Stimulated activated naive B cell treated with anti-CD40 and anti-IgM and Interleukin-4, amounts not matched to agents 10 μg/mL and 1 μg/mL and 100 μg/mL, for 72 hours (primary cell): ENCODE results near the gene FEM1C.
"Not testable (repeated sequence)": the region's sequence is repeated elsewhere in the genome, so short reads cannot be mapped to it uniquely, and the experiment has no call there.

Experiments used
- ATAC-seq, 2 donors: fragments of 150-1000 bp; cut with Tn5 transposase; replicated peaks; 2 replicates each; pipeline ENCODE4 v1.10.0; 2021; ENCODE audit warnings: moderate library complexity in 1 of 2
- DNase-seq: peaks from one replicate; pipeline ENCODE4 v3.0.0; 2021
- H3K27ac Mint-ChIP-seq: one replicate; pipeline ENCODE4 v1.8.0; 2022; ENCODE audit warnings: mild to moderate bottlenecking, mixed read lengths
- H3K27me3 Mint-ChIP-seq, 2 donors: one replicate each; pipeline ENCODE4 v1.8.0; 2022; ENCODE audit warnings: mixed read lengths in 2 of 2
- H3K36me3 Mint-ChIP-seq, 2 donors: one replicate each; pipeline ENCODE4 v1.8.0; 2022; ENCODE audit warnings: mixed read lengths in 2 of 2, mild to moderate bottlenecking in 1 of 2
- H3K4me1 Mint-ChIP-seq, 2 donors: one replicate each; pipeline ENCODE4 v1.8.0; 2022; ENCODE audit warnings: mixed read lengths in 2 of 2, mild to moderate bottlenecking in 1 of 2
- H3K4me3 Mint-ChIP-seq, 2 donors: one replicate each; pipeline ENCODE4 v1.8.0; 2022; ENCODE audit warnings: mild to moderate bottlenecking in 2 of 2, mixed read lengths in 2 of 2, moderate library complexity in 1 of 2
- H3K9me3 Mint-ChIP-seq, 2 donors: one replicate each; pipeline ENCODE4 v1.8.0; 2022; ENCODE audit warnings: mixed read lengths in 2 of 2, mild to moderate bottlenecking in 1 of 2

The FEM1C gene

GRCh38 chr5:115494570-115495289, 49.8 kb downstream of the FEM1C start:
- H3K4me3 Mint-ChIP-seq = no peak overlapping the region
- H3K9me3 Mint-ChIP-seq = peaks cover 0 to 2% of the 10 kb centered on the region in 2 donors
- H3K36me3 Mint-ChIP-seq = no peaks in the 10 kb centered on the region
- peak in 1 of 2 donors; percentile 51 for ATAC-seq
- H3K27ac Mint-ChIP-seq = no peak overlapping the region
- DNase-seq = no peak
- peaks cover 25 to 44% of the 10 kb centered on the region in 2 donors for H3K27me3 Mint-ChIP-seq
- peaks cover 0 to 8% of the 10 kb centered on the region in 2 donors for H3K4me1 Mint-ChIP-seq

DNA sequence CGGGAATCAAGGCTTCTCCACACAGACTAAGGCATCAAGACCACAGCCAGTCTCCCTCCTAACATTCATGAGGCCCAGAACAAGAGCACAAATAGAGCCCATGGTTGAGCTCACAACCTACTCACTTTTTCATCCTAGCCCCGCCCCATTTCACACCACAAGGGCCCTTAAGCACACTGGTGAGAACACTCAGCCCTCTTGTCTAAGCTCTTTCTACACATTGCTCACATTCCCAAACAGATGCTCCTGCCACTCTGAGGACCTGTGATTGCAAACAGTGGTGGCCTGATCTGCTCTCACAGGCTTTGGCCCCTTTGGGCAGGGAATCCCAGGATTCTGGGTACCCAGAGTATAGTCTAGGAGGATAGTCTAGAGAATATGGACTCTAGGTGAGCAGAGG, 54.0 kb downstream of the FEM1C start:
- peaks cover 0 to 5% of the 10 kb centered on the region in 2 donors for H3K9me3 Mint-ChIP-seq
- H3K36me3 Mint-ChIP-seq = no peaks in the 10 kb centered on the region
- DNase-seq (no peak), ATAC-seq (no peak)
- no peak overlapping the region for H3K27ac Mint-ChIP-seq
- H3K4me3 Mint-ChIP-seq = no peak overlapping the region
- peaks cover 6 to 18% of the 10 kb centered on the region in 2 donors for H3K4me1 Mint-ChIP-seq
- H3K27me3 Mint-ChIP-seq = peaks cover 29 to 54% of the 10 kb centered on the region in 2 donors

DNA sequence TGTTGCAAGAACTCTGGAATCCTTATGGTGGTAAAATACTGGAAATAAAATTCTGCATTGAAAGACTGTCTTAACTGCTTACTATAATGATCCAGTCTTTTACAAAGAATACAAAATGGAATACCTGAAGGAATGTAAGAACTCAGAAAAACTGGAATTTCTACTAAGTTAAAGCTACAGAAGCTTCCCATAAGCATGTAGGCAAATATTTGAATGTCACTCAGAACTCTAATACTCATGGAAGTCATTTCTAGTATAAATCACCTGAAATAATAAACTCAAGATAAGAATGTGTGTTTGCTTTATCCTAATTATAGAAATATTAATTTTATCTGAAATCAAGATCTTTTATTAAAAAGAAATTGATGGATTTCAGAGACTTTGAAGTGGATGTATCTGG, 54.8 kb downstream of the FEM1C start:
- ATAC-seq (no peak), DNase-seq (no peak)
- peaks cover 28 to 46% of the 10 kb centered on the region in 2 donors for H3K27me3 Mint-ChIP-seq
- peaks cover 6 to 18% of the 10 kb centered on the region in 2 donors for H3K4me1 Mint-ChIP-seq
- H3K27ac Mint-ChIP-seq = no peak overlapping the region
- no peaks in the 10 kb centered on the region for H3K36me3 Mint-ChIP-seq
- H3K4me3 Mint-ChIP-seq = no peak overlapping the region
- peaks cover 0 to 5% of the 10 kb centered on the region in 2 donors for H3K9me3 Mint-ChIP-seq

DNA sequence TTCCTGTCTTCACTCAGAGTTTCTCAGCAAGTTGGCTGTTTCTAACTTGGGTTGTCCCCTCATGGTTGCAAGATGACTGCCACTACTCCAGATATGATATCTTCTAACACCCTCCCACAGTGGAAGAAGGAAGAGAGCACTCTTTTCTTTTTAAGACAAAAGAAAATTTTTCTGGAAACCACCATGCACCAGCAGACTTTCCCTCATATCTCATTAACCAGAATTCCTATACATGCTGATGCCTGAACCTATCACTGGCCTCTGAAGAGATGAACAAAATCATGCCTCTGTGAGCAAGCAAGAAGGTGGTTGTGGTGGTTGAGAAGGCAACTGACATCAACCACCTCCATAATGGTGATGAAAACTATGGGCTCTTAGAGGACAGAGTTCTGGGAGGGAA, 56.8 kb downstream of the FEM1C start:
- ATAC-seq = peak; percentile 80 to 89
- peak overlapping the region in 1 of 2 donors; percentile 20 for H3K4me3 Mint-ChIP-seq

DNA sequence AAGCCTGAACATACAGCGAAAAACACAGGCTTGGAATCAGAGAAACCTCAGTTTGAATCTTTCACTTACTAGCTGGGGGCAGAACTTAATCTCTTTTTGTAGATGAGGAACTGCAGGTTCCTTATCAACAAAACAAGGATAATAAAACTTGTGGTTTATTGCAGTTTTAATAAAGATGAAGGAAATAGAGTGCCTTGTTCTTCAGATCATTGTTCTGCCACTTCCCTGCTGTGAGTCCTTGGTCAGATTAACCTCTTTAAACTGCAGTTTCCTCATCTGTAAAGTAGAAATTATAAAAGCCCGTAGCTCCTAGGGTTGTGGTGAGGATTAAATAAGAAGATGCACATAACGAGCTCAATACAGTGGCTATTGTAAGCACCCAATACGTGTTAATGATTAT, 57.4 kb downstream of the FEM1C start:
- H3K9me3 Mint-ChIP-seq = peaks cover 0 to 5% of the 10 kb centered on the region in 2 donors
- H3K27ac Mint-ChIP-seq = no peak overlapping the region
- ATAC-seq (no peak), DNase-seq (no peak)
- peaks cover 16 to 29% of the 10 kb centered on the region in 2 donors for H3K27me3 Mint-ChIP-seq
- no peaks in the 10 kb centered on the region for H3K36me3 Mint-ChIP-seq
- no peak overlapping the region for H3K4me3 Mint-ChIP-seq
- H3K4me1 Mint-ChIP-seq = peaks cover 6 to 13% of the 10 kb centered on the region in 2 donors

More for the DNA sequence above, 56.8 kb downstream of the FEM1C start:
- peak overlapping the region; percentile 76 for H3K27ac Mint-ChIP-seq
- peak; percentile 9 for DNase-seq
- H3K36me3 Mint-ChIP-seq = no peaks in the 10 kb centered on the region
- peaks cover 18 to 34% of the 10 kb centered on the region in 2 donors for H3K27me3 Mint-ChIP-seq
- peaks cover 6 to 13% of the 10 kb centered on the region in 2 donors for H3K4me1 Mint-ChIP-seq
- H3K9me3 Mint-ChIP-seq = peaks cover 0 to 5% of the 10 kb centered on the region in 2 donors

- H3K27me3 Mint-ChIP-seq = peaks cover 16 to 24% of the 10 kb centered on the region in 2 donors
- no peak overlapping the region for H3K27ac Mint-ChIP-seq
- no peaks in the 10 kb centered on the region for H3K36me3 Mint-ChIP-seq
- DNase-seq (no peak), ATAC-seq (no peak)
- no peak overlapping the region for H3K4me3 Mint-ChIP-seq
- H3K4me1 Mint-ChIP-seq = peaks cover 6 to 13% of the 10 kb centered on the region in 2 donors
- H3K9me3 Mint-ChIP-seq = peaks cover 0 to 5% of the 10 kb centered on the region in 2 donors
Observed at GRCh38 chr5:115486728-115487127, 57.8 kb downstream of the FEM1C start.

DNA sequence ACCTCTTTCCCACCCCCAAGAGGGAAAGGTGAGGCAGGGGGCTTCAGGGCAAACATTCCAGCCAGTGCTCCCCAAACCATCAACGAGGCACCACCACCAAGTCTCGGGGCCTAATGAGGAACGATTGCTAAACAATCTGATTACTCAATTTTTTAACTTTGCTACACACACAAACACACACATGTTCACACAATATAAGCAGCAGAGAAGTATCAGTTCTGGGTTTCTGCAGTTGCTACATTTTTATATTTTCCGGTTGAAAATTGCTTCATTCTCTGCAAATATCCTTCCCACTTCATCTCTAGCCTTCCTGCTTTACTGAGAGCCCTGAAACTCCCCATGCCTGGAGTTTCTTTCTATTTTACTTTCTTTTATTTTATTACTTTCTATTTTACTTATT, 60.2 kb downstream of the FEM1C start:
- H3K27me3 Mint-ChIP-seq = peaks cover 20 to 28% of the 10 kb centered on the region in 2 donors
- peaks cover 15 to 22% of the 10 kb centered on the region in 2 donors for H3K4me1 Mint-ChIP-seq
- H3K9me3 Mint-ChIP-seq = peaks cover 0 to 5% of the 10 kb centered on the region in 2 donors
- H3K27ac Mint-ChIP-seq = no peak overlapping the region
- ATAC-seq (no peak), DNase-seq (no peak)
- no peaks in the 10 kb centered on the region for H3K36me3 Mint-ChIP-seq
- no peak overlapping the region for H3K4me3 Mint-ChIP-seq

DNA sequence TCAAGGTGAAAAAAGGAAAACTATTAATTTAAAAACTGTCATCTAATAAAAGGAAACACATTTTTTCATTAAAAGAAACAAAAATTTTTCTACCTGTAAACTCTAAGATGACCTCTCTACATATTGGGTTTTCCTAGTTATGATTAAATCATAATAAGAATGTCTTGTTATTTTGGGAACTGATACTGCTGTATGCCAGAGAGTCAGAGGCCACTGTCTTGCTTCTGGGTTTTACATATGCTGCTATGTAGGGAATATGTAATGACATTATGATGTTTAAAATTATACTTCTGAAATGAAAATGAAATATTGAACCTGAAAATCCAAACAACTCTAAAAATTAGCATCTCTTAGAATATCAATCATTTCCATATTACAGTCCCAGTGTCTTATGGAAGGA, 63.7 kb downstream of the FEM1C start:
- H3K4me1 Mint-ChIP-seq = peaks cover 14 to 42% of the 10 kb centered on the region in 2 donors
- DNase-seq = no peak
- H3K4me3 Mint-ChIP-seq = no peak overlapping the region
- H3K27ac Mint-ChIP-seq = no peak overlapping the region
- peaks cover 28 to 45% of the 10 kb centered on the region in 2 donors for H3K27me3 Mint-ChIP-seq
- H3K9me3 Mint-ChIP-seq = peaks cover 0 to 2% of the 10 kb centered on the region in 2 donors
- H3K36me3 Mint-ChIP-seq = no peaks in the 10 kb centered on the region
- ATAC-seq = peak; percentile 66 to 89

- Mint-ChIP-seq H3K4me1 (peaks cover 19 to 48% of the 10 kb centered on the region in 2 donors), H3K27me3 (peaks cover 28 to 50% of the 10 kb centered on the region in 2 donors), H3K36me3 (no peaks in the 10 kb centered on the region), H3K4me3 (no peak overlapping the region), H3K9me3 (peaks cover 0 to 3% of the 10 kb centered on the region in 2 donors), H3K27ac (no peak overlapping the region)
- DNase-seq (no peak), ATAC-seq (peak; percentile 51 to 62)
Observed at GRCh38 chr5:115480271-115480670, 64.3 kb downstream of the FEM1C start.

- not testable (repeated sequence) for H3K9me3 Mint-ChIP-seq, H3K27ac Mint-ChIP-seq, DNase-seq, H3K4me3 Mint-ChIP-seq, H3K36me3 Mint-ChIP-seq, ATAC-seq
- Mint-ChIP-seq H3K27me3 (peaks cover 30 to 54% of the 10 kb centered on the region in 2 donors), H3K4me1 (peaks cover 19 to 48% of the 10 kb centered on the region in 2 donors)
Observed at GRCh38 chr5:115479166-115479873, 65.3 kb downstream of the FEM1C start.

DNA sequence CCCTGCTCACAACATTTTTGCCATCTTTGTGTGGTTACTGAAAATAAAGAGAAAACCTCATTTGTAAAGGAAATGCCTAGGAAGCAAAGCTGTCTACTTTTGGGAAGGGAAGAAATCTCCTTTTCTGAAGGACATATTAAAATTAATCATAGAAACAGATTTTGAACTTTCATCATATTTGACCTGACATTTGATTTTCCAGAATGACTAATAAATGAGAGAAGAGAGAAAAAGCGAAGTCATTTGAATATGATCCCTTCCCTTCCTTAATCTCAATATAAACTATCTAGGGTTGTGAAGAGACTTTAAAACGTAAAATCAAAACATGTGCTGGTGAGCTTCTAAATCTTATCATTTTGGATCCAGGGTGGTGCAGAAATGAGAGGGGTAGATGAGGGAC, 66.3 kb downstream of the FEM1C start:
- H3K4me3 Mint-ChIP-seq = no peak overlapping the region
- DNase-seq (no peak), ATAC-seq (no peak)
- H3K36me3 Mint-ChIP-seq = no peaks in the 10 kb centered on the region
- H3K27ac Mint-ChIP-seq = no peak overlapping the region
- H3K4me1 Mint-ChIP-seq = peaks cover 19 to 48% of the 10 kb centered on the region in 2 donors
- peaks cover 0 to 3% of the 10 kb centered on the region in 2 donors for H3K9me3 Mint-ChIP-seq
- H3K27me3 Mint-ChIP-seq = peaks cover 34 to 58% of the 10 kb centered on the region in 2 donors

- peaks cover 20 to 50% of the 10 kb centered on the region in 2 donors for H3K4me1 Mint-ChIP-seq
- DNase-seq (no peak), ATAC-seq (no peak)
- H3K27me3 Mint-ChIP-seq = peaks cover 34 to 58% of the 10 kb centered on the region in 2 donors
- no peaks in the 10 kb centered on the region for H3K36me3 Mint-ChIP-seq
- H3K27ac Mint-ChIP-seq = peak overlapping the region; percentile 65
- peaks cover 0 to 3% of the 10 kb centered on the region in 2 donors for H3K9me3 Mint-ChIP-seq
- H3K4me3 Mint-ChIP-seq = no peak overlapping the region
Observed at GRCh38 chr5:115477581-115477980, 67.0 kb downstream of the FEM1C start.

- Mint-ChIP-seq H3K27me3 (peaks cover 34 to 59% of the 10 kb centered on the region in 2 donors), H3K4me3 (peak overlapping the region in 1 of 2 donors; percentile 26), H3K36me3 (no peaks in the 10 kb centered on the region), H3K9me3 (peaks cover 0 to 3% of the 10 kb centered on the region in 2 donors), H3K4me1 (peaks cover 21 to 53% of the 10 kb centered on the region in 2 donors), H3K27ac (peak overlapping the region; percentile 81)
- peak; percentile 25 for DNase-seq
- peak; percentile 91 to 93 for ATAC-seq
Observed at GRCh38 chr5:115475788-115476187, 68.8 kb downstream of the FEM1C start.

DNA sequence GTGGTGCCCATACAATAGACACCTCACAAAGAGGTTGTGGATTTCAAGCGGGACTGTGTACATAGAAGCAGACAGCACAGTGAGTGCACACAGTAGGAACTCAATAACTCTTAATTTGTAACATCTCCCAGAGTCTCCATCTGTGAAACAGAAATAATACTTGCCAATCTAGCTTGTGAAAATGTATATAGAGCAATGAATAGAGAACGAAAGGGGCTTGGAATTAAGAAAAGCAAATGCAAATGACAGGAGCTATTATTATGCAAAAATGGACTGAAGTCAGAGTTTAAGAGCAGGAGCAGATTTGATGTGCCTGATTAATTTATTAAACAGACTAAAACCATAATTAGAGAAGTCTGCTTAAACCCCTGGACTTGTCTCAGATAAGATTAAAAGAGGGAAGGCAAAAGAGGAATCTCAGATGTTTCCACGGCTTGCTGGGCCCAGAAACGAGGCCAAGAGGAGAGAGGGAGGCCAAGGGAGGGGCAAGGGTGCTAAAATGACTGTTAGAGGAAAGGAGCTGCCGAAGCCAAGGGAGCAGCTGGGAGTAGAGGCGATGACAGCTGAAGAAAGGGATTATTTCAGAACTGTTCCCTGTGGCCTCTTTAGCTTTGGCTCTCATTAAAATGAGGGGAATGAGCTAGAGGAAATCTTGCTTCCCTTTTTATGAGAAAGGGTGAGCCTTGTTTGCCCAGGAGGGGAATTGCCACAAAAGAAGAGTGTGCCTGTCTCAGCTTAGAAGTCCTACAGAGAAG, 72.1 kb downstream of the FEM1C start:
- ATAC-seq (peak in 1 of 2 donors; percentile 25), DNase-seq (no peak)
- Mint-ChIP-seq H3K4me1 (peaks cover 16 to 21% of the 10 kb centered on the region in 2 donors), H3K27me3 (peaks cover 23 to 44% of the 10 kb centered on the region in 2 donors), H3K4me3 (no peak overlapping the region), H3K9me3 (peaks cover 0 to 3% of the 10 kb centered on the region in 2 donors), H3K27ac (no peak overlapping the region), H3K36me3 (no peaks in the 10 kb centered on the region)
